Left kidney (tissue), 2 donors: ENCODE measurements around the gene TOMM40L. TPM values are rescaled to one million over a fixed set of nuclear protein-coding genes. Genes with fewer than 3 reads are reported as not detected.
A peak's percentile ranks its signal among the peaks of the same experiment; 100 is the strongest.
"Not testable (repeated sequence)": the region's sequence is repeated elsewhere in the genome, so short reads cannot be mapped to it uniquely, and the experiment has no call there.

Experiments used
- DNase-seq: peaks from one replicate; pipeline ENCODE4 v3.0.0-alpha.2; 2013
- polyA plus RNA-seq: library from polyadenylated mRNA; unstranded; fragments of 120-200 nt; gene quantifications from one replicate; pipeline ENCODE4 v1.2.1, GENCODE V29; 2013; ENCODE audit not compliant: insufficient read length

TOMM40L gene
- polyA plus RNA-seq, 1 donor = 14.4 TPM

- DNase-seq = no peak
Measured at GRCh38 chr1:161219078-161219892, 6.6 kb upstream of the TOMM40L start.

DNA sequence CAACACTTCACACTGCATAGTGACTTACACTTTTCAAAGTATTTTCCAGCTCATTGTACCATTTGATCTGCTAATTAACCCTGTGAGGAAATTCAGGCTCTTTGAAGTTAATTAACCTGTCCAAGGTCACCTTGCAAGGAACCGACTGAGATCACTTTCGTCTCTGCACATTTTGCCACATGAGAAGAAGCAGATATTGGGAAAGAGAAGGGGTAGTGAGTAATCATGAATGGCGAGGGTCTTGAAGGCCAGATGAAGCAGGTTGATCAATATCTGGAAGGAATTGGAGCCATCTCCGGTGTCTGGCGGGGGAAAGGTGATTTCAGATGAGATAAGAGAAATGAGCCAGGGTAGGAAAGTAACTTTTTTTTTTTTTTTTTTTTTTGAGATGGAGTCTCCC is 5.9 kb upstream of the TOMM40L start:
- DNase-seq = no peak

GRCh38 chr1:161222175-161223019 is 3.5 kb upstream of the TOMM40L start:
- no peak for DNase-seq

DNA sequence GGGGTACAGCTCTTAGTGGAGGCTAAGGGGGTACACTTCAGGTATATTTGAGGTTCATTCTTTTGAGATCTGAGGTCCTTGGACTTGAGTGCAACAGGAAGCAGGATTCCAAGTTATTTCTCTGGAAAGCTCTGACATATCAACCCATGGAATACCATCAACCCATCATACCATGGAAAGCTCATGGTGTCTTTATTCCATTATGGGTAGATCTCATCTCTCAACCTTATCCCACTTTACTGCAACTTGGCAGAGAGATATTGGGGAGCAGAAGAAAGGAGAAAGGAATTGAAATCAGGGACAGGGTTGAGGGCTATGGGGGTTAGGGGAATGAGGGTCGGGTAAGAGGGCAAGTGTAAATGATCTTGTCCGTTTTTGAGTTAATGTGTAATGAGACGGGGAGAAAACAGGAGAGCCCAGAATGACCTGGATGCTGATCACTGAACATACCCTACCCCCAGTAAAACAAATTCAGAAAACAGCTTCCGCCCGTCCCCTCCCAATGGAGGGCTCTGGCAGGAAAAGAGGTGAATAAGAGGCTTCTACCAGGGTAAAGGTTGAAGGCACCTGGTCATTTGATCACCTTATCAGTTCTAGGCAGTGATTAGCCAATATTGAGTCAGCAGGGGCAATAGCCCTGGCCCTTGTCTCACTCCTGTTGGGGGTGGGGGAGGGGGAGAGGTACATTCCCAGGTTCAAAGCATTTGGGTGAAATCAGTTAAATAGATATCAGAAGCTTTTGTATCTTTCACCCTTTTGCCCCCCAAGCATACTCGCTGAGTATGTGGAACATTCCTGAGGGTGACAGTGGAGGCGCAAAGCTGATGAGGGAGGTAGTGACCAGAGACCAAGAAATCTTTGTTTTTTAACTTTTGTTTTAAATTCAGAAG is 1.8 kb upstream of the TOMM40L start:
- DNase-seq = no peak

GRCh38 chr1:161224695-161225087 is 1.2 kb upstream of the TOMM40L start:
- DNase-seq = not testable (repeated sequence)

DNA sequence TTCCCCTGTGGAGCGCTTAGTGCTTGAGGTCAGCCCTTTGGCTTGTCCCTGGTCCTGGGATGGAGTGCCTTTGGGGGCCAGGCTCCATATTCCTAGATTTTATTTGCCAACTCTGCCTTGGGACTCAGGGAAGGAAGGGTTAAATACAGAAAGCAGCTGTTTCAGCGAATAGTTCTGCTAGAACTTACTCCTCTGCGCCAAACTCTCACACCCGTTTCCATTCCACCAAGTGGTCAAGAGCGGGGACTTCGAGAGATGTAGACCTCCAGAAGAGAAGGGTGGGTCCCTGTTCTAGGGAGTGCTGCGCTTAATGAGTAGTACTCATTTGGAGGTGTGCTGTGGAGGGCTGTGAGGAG is 704 bp upstream of the TOMM40L start:
- no peak for DNase-seq

DNA sequence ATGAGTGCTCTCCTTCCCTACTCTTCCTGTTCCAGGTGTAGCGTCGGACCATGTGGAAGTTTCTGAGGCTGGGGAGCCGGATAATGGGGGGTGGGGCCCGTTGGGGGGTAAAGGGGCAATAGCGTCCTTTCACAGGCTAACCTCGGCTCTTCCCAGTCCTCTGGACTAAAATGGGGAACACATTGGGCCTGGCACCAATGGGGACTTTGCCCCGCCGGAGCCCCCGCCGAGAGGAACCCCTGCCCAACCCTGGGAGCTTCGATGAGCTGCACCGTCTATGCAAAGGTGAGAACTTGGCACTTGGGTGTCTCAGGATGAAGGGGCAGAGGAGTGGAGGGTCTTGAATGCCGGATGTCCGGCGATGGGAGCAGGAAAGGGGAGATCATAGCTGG is 456 bp downstream of the TOMM40L start:
- no peak for DNase-seq

GRCh38 chr1:161226759-161227158 is 899 bp downstream of the TOMM40L start:
- no peak for DNase-seq

DNA sequence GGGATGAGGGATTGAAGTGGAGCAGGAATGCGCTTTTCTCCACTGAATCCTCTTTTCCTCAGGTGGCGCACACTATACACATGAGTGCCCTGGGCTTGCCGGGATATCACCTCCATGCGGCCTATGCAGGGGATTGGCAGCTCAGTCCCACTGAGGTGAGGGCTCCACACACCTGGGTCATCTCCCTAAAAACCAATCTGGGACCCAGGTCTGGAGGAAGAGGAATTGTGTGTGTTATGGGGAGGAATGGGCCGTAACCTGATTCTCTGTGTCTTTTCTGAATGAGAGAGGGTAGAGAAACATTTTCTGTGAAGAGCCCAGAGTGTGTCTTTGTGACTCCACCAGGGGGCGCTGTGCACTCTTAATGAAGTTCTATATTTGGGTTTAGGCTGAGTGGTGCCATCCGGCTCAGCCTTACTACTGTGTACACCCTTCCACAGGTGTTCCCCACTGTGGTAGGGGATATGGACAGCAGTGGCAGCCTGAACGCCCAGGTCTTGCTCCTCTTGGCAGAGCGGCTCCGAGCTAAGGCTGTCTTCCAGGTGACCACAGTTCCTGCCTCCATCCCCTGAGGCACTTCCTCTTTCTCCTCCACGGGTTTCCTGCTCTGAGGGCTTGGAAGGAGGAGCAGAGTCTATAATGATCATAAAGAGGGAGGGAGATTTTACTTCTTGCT is 1.5 kb downstream of the TOMM40L start:
- DNase-seq = peak; percentile 75

DNA sequence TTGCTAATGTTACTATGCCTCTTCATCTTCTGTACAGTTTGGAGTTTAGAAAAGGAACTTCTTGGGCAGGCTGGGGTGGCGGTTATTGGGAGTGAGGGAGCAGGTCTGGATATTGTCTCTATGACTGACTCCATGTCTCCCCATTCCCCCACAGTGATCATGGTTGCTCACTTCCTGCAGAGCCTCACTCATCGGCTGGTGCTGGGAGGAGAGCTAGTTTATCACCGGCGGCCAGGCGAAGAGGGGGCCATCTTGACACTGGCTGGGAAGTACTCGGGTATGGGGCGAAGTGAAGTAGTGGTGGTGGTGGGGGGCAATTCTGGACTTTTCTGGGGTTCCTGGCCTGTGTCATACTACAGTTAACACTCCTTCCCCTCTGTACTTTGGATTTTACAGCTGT is 2.2 kb downstream of the TOMM40L start:
- no peak for DNase-seq

- no peak for DNase-seq
Measured at GRCh38 chr1:161229896-161230295, 4.0 kb downstream of the TOMM40L start.

DNA sequence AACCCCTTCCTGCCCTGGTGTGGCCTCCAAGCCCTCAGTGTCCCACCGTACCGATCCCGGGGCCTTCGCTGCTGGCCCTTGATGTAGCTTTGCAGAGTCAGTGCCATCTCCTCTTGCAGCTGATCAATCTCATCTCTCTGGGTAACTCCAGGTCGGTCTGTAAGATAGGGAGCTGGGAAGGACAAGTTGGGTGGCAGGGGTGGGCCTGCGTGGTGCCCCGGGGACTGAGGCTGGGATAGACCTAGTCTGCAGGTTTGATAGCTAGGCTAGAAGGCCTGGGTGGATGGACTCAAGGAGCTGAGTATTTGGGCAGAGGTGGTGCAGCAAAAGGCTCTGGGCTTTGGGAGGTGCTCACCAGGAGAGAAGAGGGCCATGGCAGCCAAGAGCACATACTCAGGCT is 4.9 kb downstream of the TOMM40L start:
- no peak for DNase-seq

DNA sequence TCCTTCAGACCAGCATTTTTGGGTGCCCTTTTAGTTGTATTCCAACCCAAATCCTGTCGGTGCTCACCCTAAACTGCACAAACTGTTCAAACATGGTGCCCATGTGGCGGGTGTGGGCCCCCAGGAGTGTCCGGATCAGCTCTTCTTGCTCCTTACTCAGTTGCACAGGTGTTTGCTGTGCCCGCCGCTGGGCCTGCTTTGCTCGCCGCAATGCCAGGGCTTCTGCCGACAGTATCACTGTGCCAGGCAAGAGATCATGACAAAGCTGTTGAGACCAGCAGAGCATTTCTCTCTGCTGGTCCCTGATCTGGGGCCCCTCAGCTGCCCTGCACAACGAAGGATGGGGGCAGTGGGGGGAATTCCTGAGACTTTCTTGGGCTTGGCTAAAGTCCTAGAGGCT is 7.2 kb downstream of the TOMM40L start:
- DNase-seq = no peak

DNA sequence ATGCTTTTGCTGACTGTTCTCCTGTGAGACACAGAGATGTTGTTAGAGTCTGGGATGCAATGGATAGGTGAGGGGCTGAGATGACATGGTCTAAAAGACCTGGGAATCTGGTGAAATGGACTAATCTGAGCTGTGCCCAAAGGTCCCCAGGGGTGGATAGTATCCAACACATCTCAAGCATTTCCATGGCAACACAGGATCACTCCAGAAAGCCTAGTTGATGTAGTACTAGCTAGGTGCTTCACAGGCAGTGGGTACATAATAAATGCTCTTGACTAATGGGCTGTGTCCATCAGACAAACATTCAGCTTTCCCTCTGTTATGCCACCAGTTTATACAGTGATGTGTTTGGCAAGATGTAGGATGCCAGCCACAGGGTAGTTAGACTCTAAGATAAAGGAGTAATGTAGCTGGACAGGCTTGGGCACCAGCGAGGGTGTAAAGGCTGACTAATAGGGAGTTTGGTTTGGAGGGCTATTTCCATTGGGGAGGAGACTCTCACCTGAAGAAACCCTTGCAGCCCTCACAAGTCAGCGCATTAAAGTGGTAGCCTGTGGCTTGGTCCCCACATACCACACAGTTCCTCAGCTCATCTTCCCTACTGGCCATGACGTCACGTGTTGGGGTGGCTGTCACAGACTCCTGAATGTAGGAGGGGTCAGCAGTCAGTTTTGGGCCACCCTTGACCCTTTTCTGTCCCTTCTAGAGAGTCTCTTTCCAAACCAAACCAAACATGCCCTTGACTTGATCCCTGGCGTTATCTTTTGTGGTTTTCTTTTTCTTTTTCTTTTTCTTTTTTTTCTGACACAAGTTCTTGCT is 10.3 kb downstream of the TOMM40L start:
- DNase-seq = no peak

DNA sequence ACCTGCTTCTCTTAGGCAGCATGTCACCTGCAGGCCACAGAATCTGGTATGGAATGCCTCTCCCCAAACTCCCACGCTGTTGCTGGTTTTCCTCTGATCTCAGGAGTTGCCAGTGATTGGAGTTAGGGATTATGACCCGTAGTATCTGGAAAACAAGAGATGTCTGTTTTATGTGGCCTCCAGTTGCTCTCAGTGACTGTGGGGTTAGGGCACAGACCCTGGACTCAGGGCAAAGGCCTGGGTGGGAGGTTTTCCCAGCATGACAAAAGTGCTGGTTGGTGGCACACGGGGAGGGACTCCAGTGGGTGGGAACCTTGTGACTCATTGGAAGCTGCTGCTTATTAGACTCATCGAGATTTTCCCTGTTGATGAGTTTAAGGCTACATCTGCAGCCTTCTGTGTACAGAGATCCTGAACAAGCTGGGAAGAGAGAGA is 12.2 kb downstream of the TOMM40L start, which contains the start of gene NR1I3:
Gene NR1I3 (minus strand): TSS at position 165 of the 435 bp plus-strand sequence. CDS start 1,638 bp downstream, outside the sequence.
- DNase-seq = no peak

DNA sequence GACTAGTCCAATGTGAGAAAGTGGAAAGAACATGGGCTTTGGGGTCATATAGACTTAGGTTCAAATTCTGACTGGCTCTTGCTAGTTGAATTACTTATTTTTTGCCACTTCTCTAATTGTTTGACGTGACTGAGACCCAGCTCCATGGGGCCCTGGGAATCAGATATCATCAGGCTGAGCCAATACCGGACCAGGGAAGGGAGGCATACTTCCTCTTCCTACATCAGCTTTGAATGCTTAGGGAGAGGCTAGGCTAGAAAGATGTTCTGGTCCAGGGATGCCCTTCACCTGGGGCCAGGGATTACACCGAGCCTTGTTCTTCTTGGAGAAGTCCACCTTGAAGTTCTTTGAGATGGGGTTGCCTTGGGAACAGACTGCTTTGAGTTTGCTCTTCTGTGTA is 15.8 kb downstream of the TOMM40L start:
- DNase-seq = no peak

- no peak for DNase-seq
Measured at GRCh38 chr1:161242313-161242712, 16.5 kb downstream of the TOMM40L start.

DNA sequence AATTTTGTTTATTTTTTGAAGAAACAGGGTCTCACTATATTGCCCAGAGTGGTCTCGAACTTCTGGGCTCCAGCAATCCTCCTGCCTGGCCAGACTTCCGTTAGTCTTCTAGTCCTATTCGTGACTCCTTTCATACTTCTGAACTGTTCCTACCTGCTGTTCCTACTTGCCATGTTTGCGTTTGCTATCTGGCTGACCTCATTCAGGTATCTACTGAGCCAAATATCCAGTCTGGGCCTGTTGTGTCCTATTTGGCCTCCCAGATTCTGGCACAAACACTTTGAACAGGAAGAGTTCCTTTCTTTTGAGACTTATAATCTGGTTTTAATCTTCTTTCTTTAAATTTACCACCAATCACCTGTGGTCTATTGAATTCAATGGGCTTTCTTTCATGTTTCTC is 19.0 kb downstream of the TOMM40L start:
- DNase-seq = no peak

DNA sequence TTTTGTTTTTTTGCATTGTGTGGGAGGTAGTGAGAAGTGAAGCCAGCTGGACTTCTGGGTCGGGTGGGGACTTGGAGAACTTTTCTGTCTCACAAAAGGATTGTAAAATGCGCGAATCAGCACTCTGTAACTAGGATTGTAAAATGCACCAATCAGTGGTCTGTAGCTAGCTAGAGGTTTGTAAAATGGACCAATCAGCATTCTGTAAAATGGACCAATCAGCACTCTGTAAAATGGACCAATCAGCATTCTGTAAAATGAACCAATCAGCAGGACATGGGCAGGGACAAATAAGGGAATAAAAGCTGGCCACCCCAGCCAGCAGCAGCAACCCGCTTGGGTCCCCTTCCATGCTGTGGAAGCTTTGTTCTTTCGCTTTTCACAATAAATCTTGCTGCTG is 24.2 kb downstream of the TOMM40L start:
- not testable (repeated sequence) for DNase-seq

GRCh38 chr1:161250829-161251228 is 25.0 kb downstream of the TOMM40L start:
- DNase-seq = no peak

DNA sequence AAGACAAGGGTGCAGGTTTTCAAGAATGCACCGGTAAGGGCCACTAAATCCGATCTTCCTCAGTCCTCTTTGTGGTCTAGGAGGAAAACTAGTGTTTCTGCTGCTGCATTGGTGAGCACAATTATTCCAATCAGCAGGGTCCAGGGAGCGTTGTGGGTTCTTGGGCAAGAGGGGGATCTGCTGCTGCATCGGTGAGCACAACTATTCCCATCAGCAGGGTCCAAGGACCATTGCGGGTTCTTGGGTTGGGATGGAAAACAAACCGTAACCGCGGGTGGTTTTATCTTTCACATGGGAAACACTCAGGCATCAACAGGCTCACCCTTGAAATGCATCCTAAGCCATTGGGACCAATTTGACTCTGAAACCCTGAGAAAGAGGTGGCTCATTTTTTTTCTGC is 25.7 kb downstream of the TOMM40L start:
- DNase-seq = no peak
